Measurements from ENCODE around the gene RELT.

RELT gene

GRCh38 chr11:73376160-73376802 is at the start of gene RELT:
RELT (plus strand) TSS chr11:73376399; CDS start chr11:73389137, 12,738 bp downstream.
- H3K36me3 Mint-ChIP-seq = peaks cover 4% of the 10 kb centered on the region
- H3K4me3 Mint-ChIP-seq = peak within 1 kb of the TSS; percentile 96
- ATAC-seq (ENCODE audit: low read depth) (peak; percentile 84), DNase-seq (ENCODE audit: low spot score in 2 of 2) (peak; percentile 97 to 99)
- peak within 1 kb of the TSS; percentile 96 for H3K27ac Mint-ChIP-seq
- H3K4me1 Mint-ChIP-seq = peaks cover 62% of the 10 kb centered on the region
- no peaks in the 10 kb centered on the region for H3K9me3 Mint-ChIP-seq
- no peaks in the 10 kb centered on the region for H3K27me3 Mint-ChIP-seq

- ATAC-seq (ENCODE audit: low read depth) (peak; percentile 17), DNase-seq (ENCODE audit: low spot score in 2 of 2) (no peak)
- H3K9me3 Mint-ChIP-seq = no peaks in the 10 kb centered on the region
- no peaks in the 10 kb centered on the region for H3K27me3 Mint-ChIP-seq
- H3K4me1 Mint-ChIP-seq = peaks cover 10% of the 10 kb centered on the region
- H3K36me3 Mint-ChIP-seq = no peaks in the 10 kb centered on the region
- no peak overlapping the region for H3K4me3 Mint-ChIP-seq
- H3K27ac Mint-ChIP-seq = no peak overlapping the region
These were observed 49.0 kb upstream of the RELT start for GRCh38 chr11:73326929-73327811.

- no peaks in the 10 kb centered on the region for H3K36me3 Mint-ChIP-seq
- peaks cover 5% of the 10 kb centered on the region for H3K4me1 Mint-ChIP-seq
- H3K4me3 Mint-ChIP-seq = no peak overlapping the region
- DNase-seq (ENCODE audit: low spot score in 2 of 2) (no peak), ATAC-seq (ENCODE audit: low read depth) (no peak)
- H3K27ac Mint-ChIP-seq = no peak overlapping the region
- no peaks in the 10 kb centered on the region for H3K27me3 Mint-ChIP-seq
- no peaks in the 10 kb centered on the region for H3K9me3 Mint-ChIP-seq
These were observed 48.3 kb upstream of the RELT start for GRCh38 chr11:73327812-73328364.

GRCh38 chr11:73330569-73331093 is 45.6 kb upstream of the RELT start:
- Mint-ChIP-seq H3K27me3 (no peaks in the 10 kb centered on the region), H3K9me3 (no peaks in the 10 kb centered on the region), H3K27ac (no peak overlapping the region), H3K4me3 (no peak overlapping the region), H3K4me1 (no peaks in the 10 kb centered on the region), H3K36me3 (no peaks in the 10 kb centered on the region)
- DNase-seq (ENCODE audit: low spot score in 2 of 2) (no peak), ATAC-seq (ENCODE audit: low read depth) (no peak)

GRCh38 chr11:73331138-73331916 is 44.9 kb upstream of the RELT start:
- H3K4me3 Mint-ChIP-seq = no peak overlapping the region

GRCh38 chr11:73333173-73333572 is 43.0 kb upstream of the RELT start:
- Mint-ChIP-seq H3K9me3 (no peaks in the 10 kb centered on the region), H3K36me3 (no peaks in the 10 kb centered on the region), H3K4me1 (no peaks in the 10 kb centered on the region), H3K4me3 (no peak overlapping the region), H3K27ac (no peak overlapping the region), H3K27me3 (no peaks in the 10 kb centered on the region)
- ATAC-seq (ENCODE audit: low read depth) (no peak), DNase-seq (ENCODE audit: low spot score in 2 of 2) (no peak)

More at GRCh38 chr11:73331138-73331916, 44.9 kb upstream of the RELT start:
- DNase-seq (ENCODE audit: low spot score in 2 of 2) (no peak), ATAC-seq (ENCODE audit: low read depth) (no peak)
- no peak overlapping the region for H3K27ac Mint-ChIP-seq
- H3K9me3 Mint-ChIP-seq = no peaks in the 10 kb centered on the region
- H3K4me1 Mint-ChIP-seq = no peaks in the 10 kb centered on the region
- H3K27me3 Mint-ChIP-seq = no peaks in the 10 kb centered on the region
- no peaks in the 10 kb centered on the region for H3K36me3 Mint-ChIP-seq

GRCh38 chr11:73333640-73334383 is 42.4 kb upstream of the RELT start:
- Mint-ChIP-seq H3K9me3 (no peaks in the 10 kb centered on the region), H3K27ac (no peak overlapping the region)

GRCh38 chr11:73334384-73335203 is 41.6 kb upstream of the RELT start:
- no peak overlapping the region for H3K27ac Mint-ChIP-seq
- H3K36me3 Mint-ChIP-seq = no peaks in the 10 kb centered on the region
- no peak overlapping the region for H3K4me3 Mint-ChIP-seq
- H3K9me3 Mint-ChIP-seq = no peaks in the 10 kb centered on the region
- no peaks in the 10 kb centered on the region for H3K27me3 Mint-ChIP-seq
- DNase-seq (ENCODE audit: low spot score in 2 of 2) = no peak
- no peaks in the 10 kb centered on the region for H3K4me1 Mint-ChIP-seq
- no peak for ATAC-seq (ENCODE audit: low read depth)

More at GRCh38 chr11:73333640-73334383, 42.4 kb upstream of the RELT start:
- no peaks in the 10 kb centered on the region for H3K27me3 Mint-ChIP-seq
- H3K4me3 Mint-ChIP-seq = no peak overlapping the region
- H3K36me3 Mint-ChIP-seq = no peaks in the 10 kb centered on the region
- no peak for DNase-seq (ENCODE audit: low spot score in 2 of 2)
- H3K4me1 Mint-ChIP-seq = no peaks in the 10 kb centered on the region
- no peak for ATAC-seq (ENCODE audit: low read depth)

- Mint-ChIP-seq H3K36me3 (no peaks in the 10 kb centered on the region), H3K4me1 (no peaks in the 10 kb centered on the region), H3K4me3 (no peak overlapping the region), H3K27ac (no peak overlapping the region), H3K27me3 (no peaks in the 10 kb centered on the region), H3K9me3 (no peaks in the 10 kb centered on the region)
- ATAC-seq (ENCODE audit: low read depth) (peak; percentile 81), DNase-seq (ENCODE audit: low spot score in 2 of 2) (peak; percentile 81 to 82)
These were observed 40.8 kb upstream of the RELT start for GRCh38 chr11:73335204-73335923.

- DNase-seq (ENCODE audit: low spot score in 2 of 2) (no peak), ATAC-seq (ENCODE audit: low read depth) (no peak)
- Mint-ChIP-seq H3K36me3 (no peaks in the 10 kb centered on the region), H3K4me3 (no peak overlapping the region), H3K9me3 (no peaks in the 10 kb centered on the region), H3K27me3 (no peaks in the 10 kb centered on the region), H3K27ac (no peak overlapping the region), H3K4me1 (no peaks in the 10 kb centered on the region)
These were observed 38.4 kb upstream of the RELT start for GRCh38 chr11:73337846-73338245.

- Mint-ChIP-seq H3K9me3 (no peaks in the 10 kb centered on the region), H3K4me3 (no peak overlapping the region), H3K4me1 (no peaks in the 10 kb centered on the region), H3K27ac (no peak overlapping the region), H3K27me3 (no peaks in the 10 kb centered on the region), H3K36me3 (no peaks in the 10 kb centered on the region)
- no peak for DNase-seq (ENCODE audit: low spot score in 2 of 2)
- no peak for ATAC-seq (ENCODE audit: low read depth)
These were observed 37.9 kb upstream of the RELT start for GRCh38 chr11:73338279-73338678.

- no peaks in the 10 kb centered on the region for H3K36me3 Mint-ChIP-seq
- no peak overlapping the region for H3K4me3 Mint-ChIP-seq
- H3K27me3 Mint-ChIP-seq = peaks cover 3% of the 10 kb centered on the region
- no peak overlapping the region for H3K27ac Mint-ChIP-seq
- H3K9me3 Mint-ChIP-seq = no peaks in the 10 kb centered on the region
- no peak for DNase-seq (ENCODE audit: low spot score in 2 of 2)
- no peaks in the 10 kb centered on the region for H3K4me1 Mint-ChIP-seq
- ATAC-seq (ENCODE audit: low read depth) = no peak
These were observed 36.0 kb upstream of the RELT start for GRCh38 chr11:73340164-73340563.
